A549 (cell line): ENCODE results near the gene SYT13. TPM values are rescaled to one million over a fixed set of nuclear protein-coding genes. Genes with fewer than 3 reads are reported as not detected.

ENCODE experiments used
- ATAC-seq, 2 experiments: fragments of 200-7000 bp in 1 of 2; fragments of >200 bp in 1 of 2; cut with Nextera tagmentation in 1 of 2; cut with Tn5 transposase in 1 of 2; 3 replicates each; pipeline versions ENCODE4 v1.8.0 to v1.9.1; 2018 to 2020; ENCODE audit warnings: mild to moderate bottlenecking in 1 of 2, moderate library complexity in 1 of 2
- CTCF ChIA-PET: fragments of 300-600 bp; sonication (Branson Sonifier 250); formaldehyde crosslinking; extraction: SDS; loops from one replicate; lab custom pipeline; 2021; ENCODE audit warnings: antibody characterized with exemption, inconsistent platforms; lab: Yijun Ruan, JAX
- POLR2A ChIA-PET: fragments of 350-600 bp; formaldehyde crosslinking; extraction: SDS; loops from one replicate; lab custom pipeline; 2021; ENCODE audit warnings: antibody characterized with exemption, inconsistent platforms; lab: Yijun Ruan, JAX
- DNase-seq, 2 experiments: peaks; one replicate each; pipeline versions ENCODE4 v3.0.0 to v3.0.0-alpha.2; 2011 to 2016; ENCODE audit warnings: low read depth in 1 of 2, low spot score in 1 of 2
- FAIRE-seq: peaks from 2 replicates; lab custom pipeline; 2011; peaks lifted over from hg19 to GRCh38; lab: Jason Lieb, UNC
- H3K27ac ChIP-seq, 2 experiments: fragments of >200 bp; sonication (Bioruptor Twin); formaldehyde crosslinking; 3 replicates each; pipeline ENCODE4 v1.5.1; 2016 to 2017
- H3K4me1 ChIP-seq: fragments of >200 bp; sonication (Bioruptor Twin); formaldehyde crosslinking; 3 replicates; pipeline ENCODE4 v1.6.1; 2016
- H3K4me2 ChIP-seq: fragments of >200 bp; sonication (Bioruptor Twin); formaldehyde crosslinking; 3 replicates; pipeline ENCODE4 v1.6.1; 2016
- H3K4me3 ChIP-seq: fragments of >200 bp; sonication (Bioruptor Twin); formaldehyde crosslinking; 3 replicates; pipeline ENCODE4 v1.5.1; 2016
- H3K9me3 ChIP-seq: fragments of >200 bp; sonication (Bioruptor Twin); formaldehyde crosslinking; 3 replicates; pipeline ENCODE4 v1.6.1; 2016
- BCL3 ChIP-seq: fragments of >200 bp; sonication (Bioruptor Twin); formaldehyde crosslinking; IDR thresholded peaks from 3 replicates; pipeline ENCODE4 v1.6.1; 2016
- BHLHE40 ChIP-seq: IDR thresholded peaks from 2 replicates; pipeline ENCODE4 v1.6.1; 2012; ENCODE audit warnings: low read depth, low read length, inconsistent platforms
- CBX2 ChIP-seq: fragments of 200-600 bp; sonication (generic); IDR thresholded peaks from 2 replicates; pipeline ENCODE4 v1.6.1; 2016; ENCODE audit warnings: low read depth, mild to moderate bottlenecking, borderline replicate concordance
- CTCF ChIP-seq: fragments of >200 bp; sonication (Bioruptor Twin); formaldehyde crosslinking; IDR thresholded peaks from 3 replicates; pipeline ENCODE4 v1.5.1; 2016
- EHF ChIP-seq: fragments of 250-450 bp; sonication (Bioruptor Pico); IDR thresholded peaks from 2 replicates; pipeline ENCODE4 v1.5.0; 2020; ENCODE audit warnings: mild to moderate bottlenecking
- ELK1 ChIP-seq: fragments of 150-350 bp; IDR thresholded peaks from 2 replicates; pipeline ENCODE4 v1.6.1; 2014; ENCODE audit warnings: low read depth, mild to moderate bottlenecking, low read length
- EP300 ChIP-seq, 2 experiments: fragments of >200 bp; sonication (Bioruptor Twin); formaldehyde crosslinking; IDR thresholded peaks; 2 replicates in 1 of 2; 3 replicates in 1 of 2; pipeline ENCODE4 v1.6.1; 2016 to 2017
- FOSB ChIP-seq: fragments of 250-450 bp; sonication (Bioruptor Pico); IDR thresholded peaks from 2 replicates; pipeline ENCODE4 v1.5.0; 2020; ENCODE audit warnings: mild to moderate bottlenecking, moderate library complexity
- HEYL ChIP-seq: fragments of 250-450 bp; sonication (Bioruptor Pico); IDR thresholded peaks from 2 replicates; pipeline ENCODE4 v1.8.0; 2021; ENCODE audit warnings: mild to moderate bottlenecking, moderate library complexity
- JUNB ChIP-seq: fragments of >200 bp; sonication (Bioruptor Twin); formaldehyde crosslinking; IDR thresholded peaks from 2 replicates; pipeline ENCODE4 v1.6.1; 2016
- MAX ChIP-seq: IDR thresholded peaks from 2 replicates; pipeline ENCODE4 v1.6.1; 2012
- NFE2L2 ChIP-seq: fragments of 150-350 bp; conservative IDR thresholded peaks from 2 replicates; pipeline ENCODE4 v1.6.1; 2014; ENCODE audit warnings: low read length
- PBX3 ChIP-seq: IDR thresholded peaks from 2 replicates; pipeline ENCODE4 v1.6.1; 2012
- POLR2AphosphoS2 ChIP-seq: conservative IDR thresholded peaks from 2 replicates; pipeline ENCODE4 v1.6.1; 2012; ENCODE audit warnings: low read length, improper control_type of control experiment, inconsistent platforms
- RCOR1 ChIP-seq: fragments of 150-350 bp; IDR thresholded peaks from 2 replicates; pipeline ENCODE4 v1.6.1; 2014; ENCODE audit warnings: antibody characterized with exemption, low read length, low read depth
- REST ChIP-seq: fragments of 200-600 bp; sonication (generic); IDR thresholded peaks from 2 replicates; pipeline ENCODE4 v1.6.1; 2016; ENCODE audit warnings: antibody characterized with exemption, mild to moderate bottlenecking, moderate library complexity
- USF2 ChIP-seq: fragments of 450-650 bp; IDR thresholded peaks from 2 replicates; pipeline ENCODE4 v1.6.1; 2014; ENCODE audit warnings: antibody characterized with exemption
- ZFP36 ChIP-seq: fragments of 450-650 bp; IDR thresholded peaks from 2 replicates; pipeline ENCODE4 v1.6.1; 2014; ENCODE audit warnings: borderline replicate concordance; ENCODE audit not compliant: partially characterized antibody
- WGBS: methylation state at CpG from one replicate; pipeline ENCODE4 v1.1.6; 2017; ENCODE audit errors: missing lambda C conversion rate; 5-methylcytosine and 5-hydroxymethylcytosine counted together
- polyA plus RNA-seq, 4 experiments: library from polyadenylated mRNA; depleted of rRNA in 3 of 4; stranded (reverse); fragments of >200 nt; fragmentation: RNase III in 1 of 4; extraction: RNeasy Plus Mini Kit Qiagen cat#74134 plus additional on column Dnase treatment in 1 of 4; gene quantifications; 2 replicates in 3 of 4; 3 replicates in 1 of 4; pipeline ENCODE4 v1.2.3, GENCODE V29; 2011 to 2017

Gene SYT13
- polyA plus RNA-seq, 2 of the 4 experiments (the other 2 are of a cell fraction), result 8.1 to 12.9 TPM

GRCh38 chr11:45278714-45279113, 7.4 kb downstream of the SYT13 start:
- Histone ChIP-seq H3K4me1 (peaks cover 8% of the 10 kb centered on the region), H3K9me3 (peaks cover 17% of the 10 kb centered on the region), H3K4me3 (no peak overlapping the region), H3K27ac (no peak overlapping the region), H3K4me2 (no peak overlapping the region)
- FAIRE-seq, result no peak
- no peak for ATAC-seq
- TF ChIP-seq CTCF (no peak), HEYL (CRISPR knock-in tag) (no peak), ELK1 (no peak), FOSB (CRISPR knock-in tag) (no peak), JUNB (no peak), POLR2AphosphoS2 (no peak), USF2 (no peak), EP300 (IDR thresholded peaks at IDR 0.05) (no peak), MAX (no peak), NFE2L2 (no peak), EHF (no peak), ZFP36 (no peak), BCL3 (no peak), CBX2 (no peak), PBX3 (no peak), BHLHE40 (no peak), REST (no peak), RCOR1 (no peak)
- ChIA-PET POLR2A (no interaction called here), CTCF (no interaction called here)
- 75% methylated on average over 4 of the region's 4 CpGs for WGBS
- DNase-seq, result no peak
